NCI-H187 treated with DMSO at 0.1 percent for 48 hours (cell line): ENCODE results near the gene KLHDC9.
"Not testable (repeated sequence)": the region's sequence is repeated elsewhere in the genome, so short reads cannot be mapped to it uniquely, and the experiment has no call there.

Experiments
- DNase-seq: peaks from one replicate; lab custom pipeline; 2025; lab: John Stamatoyannopoulos, UW

Gene KLHDC9

DNA sequence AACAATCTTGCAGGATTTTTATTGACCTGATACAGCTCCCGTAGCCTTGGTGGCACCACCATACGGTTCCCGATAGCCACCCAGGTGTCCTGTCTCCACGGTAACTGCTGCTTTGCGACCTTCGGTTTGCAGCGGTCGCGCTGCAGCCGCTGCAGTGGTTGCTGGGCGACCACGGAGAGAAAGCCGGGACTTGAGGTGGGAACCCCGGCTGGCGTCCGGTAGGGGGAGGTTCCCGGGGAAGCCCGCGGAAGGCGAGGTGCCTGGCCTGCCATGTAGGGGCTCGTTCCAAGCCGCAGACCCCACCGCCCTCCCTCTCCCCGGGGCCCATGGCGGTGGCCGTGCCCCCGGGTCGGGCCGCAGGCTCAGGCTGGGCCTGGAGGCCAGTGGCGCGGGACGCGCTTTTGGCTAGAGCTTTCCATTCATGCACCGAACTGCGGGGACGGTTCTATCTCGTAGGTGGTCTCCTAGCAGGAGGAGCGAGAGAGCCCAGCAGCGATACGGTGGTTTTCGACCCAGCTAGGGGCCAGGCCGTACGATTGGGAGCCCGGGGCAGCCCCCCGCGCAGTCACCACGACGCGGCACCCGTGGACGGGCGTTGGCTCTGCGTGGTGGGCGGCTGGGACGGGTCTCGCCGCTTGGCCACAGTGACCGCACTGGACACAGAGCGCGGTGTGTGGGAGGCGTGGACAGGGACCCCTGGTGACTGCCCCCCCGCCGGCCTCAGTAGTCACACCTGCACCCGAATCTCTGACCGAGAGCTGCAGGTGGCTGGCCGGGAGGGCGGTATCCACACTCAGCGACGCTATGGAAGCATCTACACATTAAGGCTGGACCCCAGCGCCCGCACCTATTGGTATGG lies at the start of gene KLHDC9:
Gene KLHDC9 (plus strand): TSS at position 152 of the 859 bp plus-strand sequence. CDS start 175 bp downstream, at position 327.
- DNase-seq: peak; percentile 92

- DNase-seq: no peak
These were observed 49.0 kb upstream of the KLHDC9 start for GRCh38 chr1:161048949-161049722.

- no peak for DNase-seq
These were observed 46.9 kb upstream of the KLHDC9 start for GRCh38 chr1:161051219-161051618.

- DNase-seq: no peak
These were observed 45.3 kb upstream of the KLHDC9 start for GRCh38 chr1:161052899-161053298.

DNA sequence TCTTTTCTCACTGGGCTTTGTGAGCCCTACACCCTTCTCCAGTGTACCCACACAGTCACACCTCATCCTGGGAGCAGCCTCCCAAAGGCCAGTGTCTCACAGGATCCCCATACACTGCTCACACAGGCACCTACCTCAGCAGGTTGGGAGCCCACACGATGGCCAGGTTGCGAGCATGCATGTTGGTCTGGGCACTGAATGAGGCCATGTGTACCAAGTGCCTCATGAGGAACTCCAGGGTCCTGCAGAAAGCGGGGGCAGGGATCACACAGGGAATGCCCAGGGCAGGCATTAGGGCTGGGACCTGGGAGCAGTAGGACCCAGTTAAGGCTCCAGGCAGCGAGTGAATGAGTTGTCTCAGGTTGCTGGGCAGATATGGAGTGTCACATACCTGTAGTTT lies 43.9 kb upstream of the KLHDC9 start:
- DNase-seq: no peak

GRCh38 chr1:161054805-161055204 lies 43.4 kb upstream of the KLHDC9 start:
- DNase-seq: no peak

- no peak for DNase-seq
These were observed 38.9 kb upstream of the KLHDC9 start for GRCh38 chr1:161059293-161059692.

- no peak for DNase-seq
These were observed 36.7 kb upstream of the KLHDC9 start for GRCh38 chr1:161061419-161061818.

DNA sequence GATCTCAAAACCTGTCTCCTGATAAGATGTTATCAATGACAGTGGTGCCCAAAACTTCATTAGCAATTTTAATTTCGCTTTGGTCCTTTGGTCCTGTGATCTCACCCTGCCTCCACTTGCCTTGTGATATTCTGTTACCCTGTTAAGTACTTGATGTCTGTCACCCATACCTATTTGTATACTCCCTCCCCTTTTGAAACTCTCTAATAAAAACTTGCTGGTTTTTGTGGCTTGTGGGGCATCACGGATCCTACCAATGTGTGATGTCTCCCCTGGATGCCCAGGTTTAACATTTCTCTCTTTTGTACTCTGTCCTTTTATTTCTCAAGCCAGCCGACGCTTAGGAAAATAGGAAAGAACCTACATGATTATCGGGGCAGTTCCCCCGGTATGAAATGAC lies 34.2 kb upstream of the KLHDC9 start:
- not testable (repeated sequence) for DNase-seq

DNA sequence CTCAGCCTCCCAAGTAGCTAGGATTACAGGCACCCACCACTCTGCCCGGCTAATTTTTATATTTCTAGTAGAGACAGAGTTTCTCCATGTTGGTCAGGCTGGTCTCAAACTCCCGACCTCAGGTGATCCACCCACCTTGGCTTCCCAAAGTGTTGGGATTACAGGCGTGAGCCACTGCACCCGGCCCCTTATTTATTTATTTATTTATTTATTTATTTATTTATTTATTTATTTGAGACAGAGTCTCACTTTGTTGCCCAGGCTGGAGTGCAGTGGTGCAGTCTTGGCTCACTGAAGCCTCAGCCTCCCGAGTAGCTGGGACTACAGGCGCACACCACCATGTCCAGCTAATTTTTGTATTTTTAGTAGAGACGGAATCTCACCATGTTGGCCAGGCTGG lies 32.5 kb upstream of the KLHDC9 start:
- DNase-seq: not testable (repeated sequence)

GRCh38 chr1:161066694-161067093 lies 31.5 kb upstream of the KLHDC9 start:
- DNase-seq: no peak

DNA sequence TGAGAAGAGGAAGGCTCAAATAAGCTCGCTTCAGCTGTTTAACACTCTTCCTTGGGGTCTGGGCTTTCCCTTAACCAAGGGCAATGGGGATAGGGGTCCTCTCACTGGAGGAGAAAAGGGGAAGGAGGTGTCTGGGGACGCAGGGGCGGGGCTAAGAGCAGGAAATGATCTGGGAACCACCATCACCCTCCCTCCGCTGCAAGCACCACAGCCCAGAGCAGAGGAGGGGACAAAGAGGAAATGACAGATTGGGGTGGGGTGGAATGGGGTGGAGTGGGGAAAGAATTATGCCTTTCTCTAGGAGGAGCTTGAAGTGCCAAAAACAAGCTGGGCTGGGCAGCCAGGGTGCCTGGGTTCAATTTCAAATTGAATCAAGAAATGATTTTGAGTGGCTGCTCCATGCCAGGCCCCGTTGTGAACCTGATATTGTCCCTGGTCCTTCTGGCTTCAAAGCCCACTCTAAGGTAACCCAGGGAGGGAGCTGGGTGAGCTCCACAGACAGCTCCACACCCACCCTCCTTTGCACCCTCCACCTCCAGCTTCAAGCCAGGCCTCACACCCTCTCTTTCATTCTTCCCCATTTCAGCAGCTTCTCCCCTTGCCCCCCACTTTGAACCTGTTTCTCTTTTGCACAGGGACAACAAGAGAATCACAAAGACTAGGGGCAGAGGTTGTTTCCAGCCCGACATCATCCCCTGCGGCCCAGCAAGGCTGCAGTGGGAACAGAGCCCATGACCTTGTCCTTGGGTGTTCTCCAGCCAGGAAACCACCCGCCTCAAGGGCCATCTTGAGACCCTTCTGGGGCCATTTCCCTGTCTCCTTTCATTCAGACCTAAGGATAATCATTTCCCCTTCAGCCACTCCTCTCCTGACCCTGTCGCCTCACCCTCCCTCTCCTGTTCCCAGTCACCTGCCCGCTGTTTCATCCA lies 29.6 kb upstream of the KLHDC9 start:
- no peak for DNase-seq

DNA sequence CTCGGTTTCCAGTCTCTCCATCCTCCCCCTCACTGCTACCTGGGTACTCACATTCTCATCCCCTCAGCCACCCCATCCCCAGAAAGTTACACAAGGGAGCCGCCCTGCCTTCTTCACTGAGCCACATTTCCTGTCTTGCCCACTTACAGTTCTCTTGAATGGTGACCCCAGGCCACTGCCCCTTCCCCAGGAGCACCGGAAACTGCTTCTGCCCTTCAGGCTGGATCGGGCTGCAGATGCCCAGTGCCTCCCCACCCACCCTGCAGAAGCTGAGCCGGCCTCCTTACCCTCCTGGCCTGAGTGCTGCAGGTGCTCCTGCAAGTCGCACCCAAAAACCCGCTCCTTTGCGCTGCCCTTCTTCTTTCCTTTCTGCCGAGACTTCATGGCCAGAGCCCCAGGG lies 28.9 kb upstream of the KLHDC9 start:
- DNase-seq: no peak

- DNase-seq: no peak
These were observed 28.4 kb upstream of the KLHDC9 start, which contains the start of gene ARHGAP30 for GRCh38 chr1:161069731-161070270. ARHGAP30 (minus strand) TSS chr1:161069891; CDS start chr1:161069624, 267 bp downstream.

DNA sequence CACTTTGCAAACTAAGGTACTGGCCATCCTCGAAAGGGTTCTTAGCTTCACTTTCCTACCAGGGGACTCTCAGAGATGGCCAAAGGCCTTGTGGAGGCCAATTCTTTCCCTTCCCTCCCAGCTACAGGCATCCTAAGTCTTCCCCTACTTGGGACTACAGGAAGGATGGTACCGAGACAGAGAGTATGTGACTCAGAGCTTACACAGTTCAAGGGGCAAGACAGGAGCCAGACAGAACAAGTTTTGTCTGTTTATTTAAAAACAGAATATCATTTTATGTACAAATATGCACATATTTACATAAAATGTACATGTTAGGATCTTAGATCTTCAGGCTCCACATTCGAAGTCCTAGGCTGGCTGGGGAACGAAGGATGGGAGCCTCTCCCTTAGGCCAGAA lies 27.4 kb upstream of the KLHDC9 start:
- DNase-seq: no peak

DNA sequence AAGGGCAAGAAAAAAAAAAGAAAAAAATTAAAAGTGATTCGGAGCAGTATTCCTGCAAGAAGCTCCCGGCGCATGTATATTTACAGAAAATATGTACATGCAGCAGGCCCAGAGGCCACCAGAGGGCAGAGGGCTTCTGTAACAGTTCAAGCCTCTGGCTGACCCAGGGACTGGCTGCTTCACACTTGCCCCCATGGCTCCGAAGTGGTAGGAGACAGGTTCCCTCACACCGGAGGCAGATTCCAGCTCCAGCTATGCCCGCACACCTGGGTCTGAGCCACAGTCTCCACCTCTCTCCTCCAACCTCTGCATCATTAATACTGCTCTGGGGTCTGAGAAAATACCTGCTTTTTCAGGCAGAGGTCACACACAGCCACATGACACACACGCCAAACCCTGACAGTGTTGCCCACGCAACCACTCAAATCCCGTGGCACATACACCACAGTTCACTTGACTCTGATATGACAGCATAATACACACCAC lies 26.2 kb upstream of the KLHDC9 start:
- DNase-seq: no peak

GRCh38 chr1:161072751-161073449 lies 25.3 kb upstream of the KLHDC9 start:
- no peak for DNase-seq

GRCh38 chr1:161073474-161074121 lies 24.6 kb upstream of the KLHDC9 start:
- no peak for DNase-seq

- no peak for DNase-seq
These were observed 23.3 kb upstream of the KLHDC9 start for GRCh38 chr1:161074676-161075368.

DNA sequence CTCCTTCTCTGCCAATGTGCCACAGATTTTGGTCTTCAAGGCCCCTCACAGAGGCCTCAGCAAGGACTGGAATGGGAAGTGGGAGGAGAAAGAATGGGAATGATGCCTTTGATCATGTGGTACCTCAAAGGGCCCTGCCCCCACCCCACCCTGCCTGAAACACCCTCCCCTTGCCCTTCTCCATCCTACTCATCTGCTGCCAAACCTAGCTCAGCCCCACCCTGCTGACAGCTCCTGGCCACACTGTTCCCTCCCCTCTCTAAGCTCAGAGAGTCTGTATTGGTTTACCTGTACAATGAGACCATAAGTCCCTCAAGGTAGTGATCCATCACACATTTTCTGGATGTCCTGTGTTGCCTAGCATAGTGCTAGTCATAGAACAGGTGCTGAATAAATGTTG lies 21.8 kb upstream of the KLHDC9 start:
- no peak for DNase-seq
